OCI-LY3 (cell line): ENCODE measurements around the gene PRDM16.

Experiments
- H2AFZ ChIP-seq: fragments of 200-600, 300-600 bp; shearing (Covaris generic); 2 replicates; pipeline ENCODE4 v1.6.0; 2014; ENCODE audit warnings: antibody characterized with exemption, low read depth, low read length
- H3K27ac ChIP-seq: fragments of 200-600, 300-600 bp; sonication (generic); 2 replicates; pipeline ENCODE4 v1.5.1; 2014; ENCODE audit warnings: mild to moderate bottlenecking, low read length, moderate library complexity, mixed read lengths
- H3K27me3 ChIP-seq: fragments of 200-600, 300-600 bp; sonication (generic); 2 replicates; pipeline ENCODE4 v1.6.1; 2014; ENCODE audit warnings: low read depth, low read length, mixed read lengths
- H3K36me3 ChIP-seq: fragments of 200-600, 300-600 bp; sonication (generic); replicated peaks from 2 replicates; pipeline ENCODE3; 2014; ENCODE audit warnings: low read depth, low read length, mixed read lengths
- H3K4me1 ChIP-seq: fragments of 300-600, 200-600 bp; sonication (generic); 2 replicates; pipeline ENCODE4 v1.6.1; 2014; ENCODE audit warnings: low read length, mixed read lengths
- H3K4me2 ChIP-seq: fragments of 200-600, 300-600 bp; sonication (generic); 2 replicates; pipeline ENCODE4 v1.6.1; 2014; ENCODE audit warnings: low read length, mixed read lengths
- H3K4me3 ChIP-seq: fragments of 300-600, 200-600 bp; sonication (generic); 2 replicates; pipeline ENCODE4 v1.5.1; 2014; ENCODE audit warnings: antibody characterized with exemption, mild to moderate bottlenecking, low read length, moderate library complexity
- H3K79me2 ChIP-seq: fragments of 300-600, 200-600 bp; shearing (Covaris generic); 2 replicates; pipeline ENCODE4 v1.6.1; 2014; ENCODE audit warnings: mild to moderate bottlenecking, low read length, mixed read lengths
- H3K9ac ChIP-seq: fragments of 300-600, 200-600 bp; shearing (Covaris generic); 2 replicates; pipeline ENCODE4 v1.6.0; 2014; ENCODE audit warnings: mild to moderate bottlenecking, low read length, moderate library complexity
- H3K9me3 ChIP-seq: fragments of 200-600, 300-600 bp; shearing (Covaris generic); 2 replicates; pipeline ENCODE4 v1.6.1; 2014; ENCODE audit warnings: low read length, mixed read lengths; ENCODE audit not compliant: insufficient read depth
- H4K20me1 ChIP-seq: fragments of 200-600, 300-600 bp; sonication (generic); 2 replicates; pipeline ENCODE4 v1.6.1; 2016; ENCODE audit warnings: low read length, mixed read lengths; ENCODE audit not compliant: insufficient read depth
- EZH2phosphoT487 ChIP-seq: fragments of 200-600 bp; shearing (Covaris generic); IDR thresholded peaks from 2 replicates; pipeline ENCODE4 v1.6.1; 2018; ENCODE audit warnings: antibody characterized with exemption, mixed run types, low read depth
- TF ChIP-seq, protein P1 (sequence below): fragments of 200-600, 300-600 bp; sonication (generic); IDR thresholded peaks from 2 replicates; pipeline ENCODE4 v1.5.1; 2014; ENCODE audit warnings: antibody characterized with exemption, low read length, low read depth

The PRDM16 gene

DNA sequence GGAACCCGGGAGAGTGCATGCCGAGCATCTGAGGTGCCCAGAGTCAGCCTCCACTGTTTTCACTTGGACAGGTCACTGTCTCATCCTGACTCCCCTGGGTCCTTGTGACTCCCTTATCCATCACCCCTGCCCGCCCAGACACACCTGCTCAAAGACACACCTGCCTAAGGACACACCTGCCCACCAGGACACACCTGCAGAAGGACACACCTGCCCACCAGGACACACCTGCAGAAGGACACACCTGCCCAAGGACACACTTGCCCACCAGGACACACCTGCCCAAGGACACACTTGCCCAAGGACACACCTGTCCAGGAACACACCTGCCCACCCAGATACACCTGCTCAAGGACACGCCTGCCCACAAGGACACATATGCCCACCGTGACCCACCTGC, 314.7 kb downstream of the PRDM16 start:
- Histone ChIP-seq H3K4me2 (no peak overlapping the region), H2AFZ (no peak overlapping the region), H3K9ac (no peak overlapping the region), H3K79me2 (no peaks in the 10 kb centered on the region), H4K20me1 (no peaks in the 10 kb centered on the region), H3K9me3 (no peaks in the 10 kb centered on the region), H3K4me1 (no peaks in the 10 kb centered on the region), H3K27me3 (no peaks in the 10 kb centered on the region), H3K36me3 (no peaks in the 10 kb centered on the region), H3K27ac (no peak overlapping the region), H3K4me3 (no peak overlapping the region)
- TF ChIP-seq EZH2phosphoT487, result no peak
- TF ChIP-seq, protein P1, sequence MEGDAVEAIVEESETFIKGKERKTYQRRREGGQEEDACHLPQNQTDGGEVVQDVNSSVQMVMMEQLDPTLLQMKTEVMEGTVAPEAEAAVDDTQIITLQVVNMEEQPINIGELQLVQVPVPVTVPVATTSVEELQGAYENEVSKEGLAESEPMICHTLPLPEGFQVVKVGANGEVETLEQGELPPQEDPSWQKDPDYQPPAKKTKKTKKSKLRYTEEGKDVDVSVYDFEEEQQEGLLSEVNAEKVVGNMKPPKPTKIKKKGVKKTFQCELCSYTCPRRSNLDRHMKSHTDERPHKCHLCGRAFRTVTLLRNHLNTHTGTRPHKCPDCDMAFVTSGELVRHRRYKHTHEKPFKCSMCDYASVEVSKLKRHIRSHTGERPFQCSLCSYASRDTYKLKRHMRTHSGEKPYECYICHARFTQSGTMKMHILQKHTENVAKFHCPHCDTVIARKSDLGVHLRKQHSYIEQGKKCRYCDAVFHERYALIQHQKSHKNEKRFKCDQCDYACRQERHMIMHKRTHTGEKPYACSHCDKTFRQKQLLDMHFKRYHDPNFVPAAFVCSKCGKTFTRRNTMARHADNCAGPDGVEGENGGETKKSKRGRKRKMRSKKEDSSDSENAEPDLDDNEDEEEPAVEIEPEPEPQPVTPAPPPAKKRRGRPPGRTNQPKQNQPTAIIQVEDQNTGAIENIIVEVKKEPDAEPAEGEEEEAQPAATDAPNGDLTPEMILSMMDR, result no peak

DNA sequence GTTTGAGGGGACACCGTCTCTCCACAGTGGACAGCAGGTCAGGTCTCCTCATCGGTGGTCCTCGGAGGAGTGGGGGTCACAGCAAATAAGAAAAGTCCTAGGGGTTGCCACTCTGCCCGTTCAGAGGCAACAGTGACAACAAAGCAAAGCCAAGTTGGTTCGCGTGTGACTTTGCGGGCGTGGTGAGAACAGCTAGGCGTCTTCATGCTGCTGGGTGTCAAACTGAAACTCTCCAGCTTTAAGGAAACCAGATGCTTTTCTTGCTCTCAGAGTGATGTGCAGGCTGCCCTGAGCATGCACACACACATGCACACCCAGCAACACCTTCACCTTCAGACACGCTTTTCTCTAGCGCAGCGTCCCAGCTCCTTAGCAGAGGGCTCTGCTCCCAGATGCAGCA, 315.4 kb downstream of the PRDM16 start:
- H3K27ac ChIP-seq, result no peak overlapping the region
- no peaks in the 10 kb centered on the region for H3K27me3 ChIP-seq
- TF ChIP-seq, protein P1, result no peak
- TF ChIP-seq EZH2phosphoT487, result no peak
- no peaks in the 10 kb centered on the region for H3K9me3 ChIP-seq
- no peaks in the 10 kb centered on the region for H3K36me3 ChIP-seq
- H3K4me3 ChIP-seq, result no peak overlapping the region
- no peak overlapping the region for H2AFZ ChIP-seq
- no peaks in the 10 kb centered on the region for H3K79me2 ChIP-seq
- no peak overlapping the region for H3K9ac ChIP-seq
- H3K4me1 ChIP-seq, result no peaks in the 10 kb centered on the region
- H4K20me1 ChIP-seq, result no peaks in the 10 kb centered on the region
- no peak overlapping the region for H3K4me2 ChIP-seq

DNA sequence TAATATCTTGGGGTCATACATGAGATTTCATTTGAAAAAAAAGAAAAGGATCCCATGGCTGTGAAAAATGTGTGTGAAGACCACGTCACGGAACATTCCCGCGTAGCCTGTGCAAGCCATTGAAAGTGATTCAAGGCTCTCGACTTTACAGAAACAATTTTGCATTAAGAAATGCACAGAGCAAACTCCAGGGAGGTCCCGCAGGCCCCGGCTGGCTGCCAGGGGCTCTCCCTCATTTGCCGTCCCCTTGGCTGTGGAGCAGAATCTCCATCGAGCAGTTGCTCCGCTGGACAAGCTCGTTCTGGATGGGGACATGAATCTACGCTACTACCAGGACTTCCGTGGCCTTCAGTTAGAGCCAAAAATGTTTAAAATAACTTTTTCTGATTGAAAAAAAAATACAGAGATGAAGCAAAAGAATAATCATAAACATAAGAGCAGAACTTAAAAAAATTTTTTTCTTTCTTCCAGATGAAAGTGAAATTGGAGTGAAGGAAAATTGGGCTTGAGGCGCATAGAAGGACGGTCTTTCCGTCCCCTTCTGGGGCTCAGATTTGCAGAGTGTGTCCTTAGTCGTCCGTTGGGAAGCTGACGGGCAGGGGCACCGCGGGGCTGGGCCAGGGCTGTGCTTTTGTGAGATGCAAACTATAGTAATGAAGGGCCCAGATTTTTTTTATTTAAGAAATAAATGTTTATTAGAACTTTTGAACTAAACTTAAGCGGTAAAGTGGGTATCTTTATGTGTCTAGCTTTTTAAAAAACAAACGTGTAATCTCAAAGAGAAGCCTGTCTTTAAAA, 317.4 kb downstream of the PRDM16 start:
- Histone ChIP-seq H3K36me3 (no peaks in the 10 kb centered on the region), H3K4me3 (no peak overlapping the region), H4K20me1 (no peaks in the 10 kb centered on the region), H3K27me3 (no peaks in the 10 kb centered on the region), H3K4me2 (no peak overlapping the region), H2AFZ (no peak overlapping the region), H3K4me1 (no peaks in the 10 kb centered on the region), H3K9ac (no peak overlapping the region), H3K27ac (no peak overlapping the region), H3K79me2 (no peaks in the 10 kb centered on the region), H3K9me3 (no peaks in the 10 kb centered on the region)
- TF ChIP-seq, protein P1, result no peak
- TF ChIP-seq EZH2phosphoT487, result no peak

DNA sequence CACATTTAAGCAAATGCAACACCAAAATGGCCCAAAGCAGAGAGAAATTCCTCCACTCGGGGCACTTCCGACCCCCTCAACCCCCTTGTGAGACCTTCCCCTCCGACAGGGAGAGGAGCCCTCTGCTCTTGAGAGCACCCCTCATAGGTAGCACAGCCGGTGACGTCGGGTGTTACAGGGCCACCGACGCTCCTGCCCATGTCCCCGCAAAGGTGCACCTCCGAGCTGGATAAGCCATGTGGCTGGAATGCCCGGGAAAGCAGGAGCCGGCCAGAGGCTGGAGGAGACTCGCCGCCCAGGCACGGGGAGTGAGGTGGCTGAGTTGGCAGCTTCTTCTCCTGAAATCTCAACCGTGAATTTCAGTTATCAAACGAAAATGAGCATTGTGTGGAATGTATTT, 318.4 kb downstream of the PRDM16 start:
- H4K20me1 ChIP-seq, result no peaks in the 10 kb centered on the region
- H3K4me3 ChIP-seq, result no peak overlapping the region
- no peak overlapping the region for H3K9ac ChIP-seq
- no peaks in the 10 kb centered on the region for H3K27me3 ChIP-seq
- no peaks in the 10 kb centered on the region for H3K79me2 ChIP-seq
- no peaks in the 10 kb centered on the region for H3K4me1 ChIP-seq
- H3K27ac ChIP-seq, result no peak overlapping the region
- no peaks in the 10 kb centered on the region for H3K36me3 ChIP-seq
- no peaks in the 10 kb centered on the region for H3K9me3 ChIP-seq
- H3K4me2 ChIP-seq, result no peak overlapping the region
- no peak overlapping the region for H2AFZ ChIP-seq
- TF ChIP-seq, protein P1, result no peak
- no peak for TF ChIP-seq EZH2phosphoT487
